Anterior cingulate cortex (tissue), 58 donors: ENCODE results near the gene OGT.
"Not testable (repeated sequence)": the region's sequence is repeated elsewhere in the genome, so short reads cannot be mapped to it uniquely, and the experiment has no call there.

Experiments used
- DNase-seq, 58 donors: peaks; one replicate each; lab custom pipeline; 2025; lab: John Stamatoyannopoulos, UW

OGT gene

GRCh38 chrX:71532753-71533425 lies at the start of gene OGT:
Gene OGT (plus strand): TSS chrX:71533104. CDS start chrX:71533300, 196 bp downstream.
- peak; percentile 31 to 92 (median 84) for DNase-seq

- DNase-seq: no peak
Observed at GRCh38 chrX:71487814-71488213, 45.1 kb upstream of the OGT start.

- no peak for DNase-seq
Observed at GRCh38 chrX:71489540-71489939, 43.4 kb upstream of the OGT start.

GRCh38 chrX:71492231-71493065 lies 40.5 kb upstream of the OGT start:
- peak in 17 of 58 donors; percentile 0 to 19 (median 6) for DNase-seq

- no peak for DNase-seq
Observed at GRCh38 chrX:71493111-71493613, 39.7 kb upstream of the OGT start.

- DNase-seq: not testable (repeated sequence)
Observed at GRCh38 chrX:71495979-71496378, 36.9 kb upstream of the OGT start.

GRCh38 chrX:71496476-71496875 lies 36.4 kb upstream of the OGT start:
- DNase-seq: no peak

- DNase-seq: not testable (repeated sequence)
Observed at GRCh38 chrX:71502080-71502479, 30.8 kb upstream of the OGT start.

GRCh38 chrX:71504346-71504745 lies 28.6 kb upstream of the OGT start:
- DNase-seq: no peak

- DNase-seq: no peak
Observed at GRCh38 chrX:71509289-71509688, 23.6 kb upstream of the OGT start.

- no peak for DNase-seq
Observed at GRCh38 chrX:71510161-71510560, 22.7 kb upstream of the OGT start.

- not testable (repeated sequence) for DNase-seq
Observed at GRCh38 chrX:71513731-71514130, 19.2 kb upstream of the OGT start.

GRCh38 chrX:71514367-71515037 lies 18.4 kb upstream of the OGT start:
- DNase-seq: no peak

GRCh38 chrX:71515038-71515396 lies 17.9 kb upstream of the OGT start:
- DNase-seq: no peak

- DNase-seq: no peak
Observed at GRCh38 chrX:71525316-71525715, 7.6 kb upstream of the OGT start.

- DNase-seq: peak in 3 of 58 donors; percentile 0 to 33 (median 6)
Observed at GRCh38 chrX:71532078-71532752, 689 bp upstream of the OGT start.

GRCh38 chrX:71533516-71533850 lies 579 bp downstream of the OGT start:
- DNase-seq: no peak

GRCh38 chrX:71533851-71534561 lies 1.1 kb downstream of the OGT start:
- DNase-seq: peak in 45 of 58 donors; percentile 1 to 55 (median 14)

GRCh38 chrX:71534773-71535544 lies 2.1 kb downstream of the OGT start:
- DNase-seq: no peak
